Measurements from ENCODE around the gene SLC12A1.

SLC12A1 gene

GRCh38 chr15:48242535-48242934 is 36.4 kb downstream of the SLC12A1 start:
- DNase-seq (ENCODE audit: low read depth): no peak

GRCh38 chr15:48244921-48245320 is 38.8 kb downstream of the SLC12A1 start:
- no peak for DNase-seq (ENCODE audit: low read depth)

GRCh38 chr15:48248414-48248813 is 42.3 kb downstream of the SLC12A1 start:
- no peak for DNase-seq (ENCODE audit: low read depth)

GRCh38 chr15:48250640-48251076 is 44.6 kb downstream of the SLC12A1 start:
- no peak for DNase-seq (ENCODE audit: low read depth)

- no peak for DNase-seq (ENCODE audit: low read depth)
Measured at GRCh38 chr15:48253172-48253571, 47.1 kb downstream of the SLC12A1 start.

- no peak for DNase-seq (ENCODE audit: low read depth)
Measured at GRCh38 chr15:48265135-48265534, 59.0 kb downstream of the SLC12A1 start.

- no peak for DNase-seq (ENCODE audit: low read depth)
Measured at GRCh38 chr15:48266024-48266689, 60.1 kb downstream of the SLC12A1 start.

GRCh38 chr15:48267766-48268165 is 61.7 kb downstream of the SLC12A1 start:
- DNase-seq (ENCODE audit: low read depth): no peak

GRCh38 chr15:48273049-48273448 is 66.9 kb downstream of the SLC12A1 start:
- DNase-seq (ENCODE audit: low read depth): no peak

GRCh38 chr15:48278666-48279065 is 72.6 kb downstream of the SLC12A1 start:
- DNase-seq (ENCODE audit: low read depth): no peak

- DNase-seq (ENCODE audit: low read depth): no peak
Measured at GRCh38 chr15:48279608-48280007, 73.5 kb downstream of the SLC12A1 start.

GRCh38 chr15:48281674-48282073 is 75.6 kb downstream of the SLC12A1 start:
- no peak for DNase-seq (ENCODE audit: low read depth)

- DNase-seq (ENCODE audit: low read depth): no peak
Measured at GRCh38 chr15:48282216-48282615, 76.1 kb downstream of the SLC12A1 start.

- DNase-seq (ENCODE audit: low read depth): no peak
Measured at GRCh38 chr15:48283396-48284145, 77.5 kb downstream of the SLC12A1 start.

- peak; percentile 16 for DNase-seq (ENCODE audit: low read depth)
Measured at GRCh38 chr15:48285329-48286214, 79.5 kb downstream of the SLC12A1 start.

- no peak for DNase-seq (ENCODE audit: low read depth)
Measured at GRCh38 chr15:48289628-48290027, 83.5 kb downstream of the SLC12A1 start.

- DNase-seq (ENCODE audit: low read depth): no peak
Measured at GRCh38 chr15:48292458-48292857, 86.4 kb downstream of the SLC12A1 start.

GRCh38 chr15:48297668-48298067 is 91.6 kb downstream of the SLC12A1 start:
- no peak for DNase-seq (ENCODE audit: low read depth)

- no peak for DNase-seq (ENCODE audit: low read depth)
Measured at GRCh38 chr15:48298914-48299313, 92.8 kb downstream of the SLC12A1 start.

- no peak for DNase-seq (ENCODE audit: low read depth)
Measured at GRCh38 chr15:48300038-48300437, 93.9 kb downstream of the SLC12A1 start.

GRCh38 chr15:48304398-48304797 is 98.3 kb downstream of the SLC12A1 start:
- no peak for DNase-seq (ENCODE audit: low read depth)

GRCh38 chr15:48306639-48307038 is 100.5 kb downstream of the SLC12A1 start:
- DNase-seq (ENCODE audit: low read depth): no peak

GRCh38 chr15:48307586-48307985 is 101.5 kb downstream of the SLC12A1 start:
- DNase-seq (ENCODE audit: low read depth): no peak

All from activated T-cell treated with anti-CD3 and anti-CD28 coated beads for 24 hours (primary cell).